H9 (cell line): ENCODE measurements around the gene ATAD3C. TPM values are rescaled to one million over a fixed set of nuclear protein-coding genes. Genes with fewer than 3 reads are reported as not detected.

Experiments used
- DNase-seq: peaks from one replicate; pipeline ENCODE4 v3.0.0-alpha.2; 2017
- H2AFZ ChIP-seq: one replicate; pipeline ENCODE4 v1.6.1; 2013; ENCODE audit warnings: mild to moderate bottlenecking, low read length, control low read depth, moderate library complexity
- H2AK5ac ChIP-seq: 2 replicates; pipeline ENCODE4 v1.6.1; 2013; ENCODE audit warnings: low read length, control low read depth, mixed read lengths; ENCODE audit not compliant: insufficient read length
- H2BK120ac ChIP-seq: one replicate; pipeline ENCODE4 v1.6.1; 2013; ENCODE audit warnings: low read depth, mild to moderate bottlenecking, low read length, control low read depth, inconsistent platforms; ENCODE audit not compliant: poor library complexity, severe bottlenecking
- H2BK12ac ChIP-seq: 2 replicates; pipeline ENCODE4 v1.6.1; 2013; ENCODE audit warnings: low read length, control low read depth, mixed read lengths, low read depth; ENCODE audit not compliant: insufficient read length
- H2BK15ac ChIP-seq: 2 replicates; pipeline ENCODE4 v1.6.1; 2013; ENCODE audit warnings: low read depth, low read length, control low read depth
- H2BK20ac ChIP-seq: one replicate; pipeline ENCODE4 v1.6.1; 2013; ENCODE audit warnings: low read depth, mild to moderate bottlenecking, low read length, control low read depth, inconsistent platforms; ENCODE audit not compliant: poor library complexity, severe bottlenecking
- H2BK5ac ChIP-seq: 2 replicates; pipeline ENCODE4 v1.6.1; 2013; ENCODE audit warnings: low read length, control low read depth, mixed read lengths; ENCODE audit not compliant: insufficient read length
- H3K14ac ChIP-seq: 2 replicates; pipeline ENCODE4 v1.6.1; 2013; ENCODE audit warnings: low read length, control low read depth; ENCODE audit not compliant: insufficient read depth
- H3K18ac ChIP-seq: 2 replicates; pipeline ENCODE4 v1.6.1; 2013; ENCODE audit warnings: low read depth, mild to moderate bottlenecking, mixed read lengths, low read length, control low read depth; ENCODE audit not compliant: insufficient read length
- H3K23ac ChIP-seq: 2 replicates; pipeline ENCODE4 v1.6.1; 2013; ENCODE audit warnings: low read length, control low read depth, mixed read lengths, low read depth; ENCODE audit not compliant: insufficient read length
- H3K23me2 ChIP-seq: 2 replicates; pipeline ENCODE4 v1.6.1; 2013; ENCODE audit warnings: low read depth, mild to moderate bottlenecking, mixed read lengths, low read length, control low read depth; ENCODE audit not compliant: insufficient read length, poor library complexity, severe bottlenecking
- H3K27ac ChIP-seq: 2 replicates; pipeline ENCODE4 v1.5.1; 2013; ENCODE audit warnings: low read length, control low read depth, mixed read lengths, low read depth; ENCODE audit not compliant: insufficient read length
- H3K27me3 ChIP-seq: 2 replicates; pipeline ENCODE4 v1.6.1; 2013; ENCODE audit warnings: low read length, control low read depth, inconsistent platforms; ENCODE audit not compliant: insufficient read depth
- H3K4ac ChIP-seq: 2 replicates; pipeline ENCODE4 v1.6.1; 2013; ENCODE audit warnings: low read depth, mild to moderate bottlenecking, control low read depth, inconsistent platforms, low read length, moderate library complexity
- H3K4me1 ChIP-seq: 2 replicates; pipeline ENCODE4 v1.6.1; 2013; ENCODE audit warnings: low read length, control low read depth, inconsistent platforms; ENCODE audit not compliant: insufficient read depth
- H3K4me2 ChIP-seq: 2 replicates; pipeline ENCODE4 v1.6.1; 2013; ENCODE audit warnings: low read length, control low read depth, mixed read lengths; ENCODE audit not compliant: insufficient read length, insufficient read depth
- H3K56ac ChIP-seq: 2 replicates; pipeline ENCODE4 v1.6.1; 2013; ENCODE audit warnings: low read depth, mild to moderate bottlenecking, mixed read lengths, low read length, control low read depth; ENCODE audit not compliant: insufficient read length
- H3K79me1 ChIP-seq: 2 replicates; pipeline ENCODE4 v1.6.1; 2013; ENCODE audit warnings: low read depth, mild to moderate bottlenecking, moderate library complexity, low read length, control low read depth, inconsistent platforms; ENCODE audit not compliant: insufficient read depth, poor library complexity, severe bottlenecking
- H3K79me2 ChIP-seq: 2 replicates; pipeline ENCODE4 v1.6.1; 2013; ENCODE audit warnings: low read length, control low read depth, inconsistent platforms; ENCODE audit not compliant: insufficient read depth
- H3K9ac ChIP-seq: 2 replicates; pipeline ENCODE4 v1.6.1; 2013; ENCODE audit warnings: low read length, control low read depth, mixed read lengths; ENCODE audit not compliant: insufficient read length; ENCODE audit errors: extremely low read depth
- H3K9me3 ChIP-seq: one replicate; pipeline ENCODE4 v1.6.1; 2013; ENCODE audit warnings: low read depth, low read length, inconsistent platforms; ENCODE audit not compliant: control insufficient read depth
- H3T11ph ChIP-seq: one replicate; pipeline ENCODE4 v1.6.1; 2013; ENCODE audit warnings: mild to moderate bottlenecking, low read length, control low read depth, inconsistent platforms
- H4K20me1 ChIP-seq: one replicate; pipeline ENCODE4 v1.6.1; 2013; ENCODE audit not compliant: control insufficient read depth, insufficient read length, insufficient read depth
- H4K5ac ChIP-seq: 2 replicates; pipeline ENCODE4 v1.6.1; 2013; ENCODE audit warnings: low read depth, mild to moderate bottlenecking, mixed read lengths, low read length, control low read depth; ENCODE audit not compliant: insufficient read length
- H4K8ac ChIP-seq: replicated peaks from 2 replicates; pipeline ENCODE4 v1.6.1; 2013; ENCODE audit warnings: low read length, control low read depth, mixed read lengths, low read depth; ENCODE audit not compliant: insufficient read length
- H4K91ac ChIP-seq: 2 replicates; pipeline ENCODE4 v1.6.1; 2013; ENCODE audit warnings: low read depth, mild to moderate bottlenecking, moderate library complexity, mixed read lengths, low read length, control low read depth; ENCODE audit not compliant: insufficient read length
- H3K27ac Mint-ChIP-seq, 3 experiments: 2 replicates in 2 of 3; 3 replicates in 1 of 3; pipeline ENCODE4 v1.8.0; 2020 to 2021; ENCODE audit warnings: mixed read lengths in 3 of 3, mild to moderate bottlenecking in 1 of 3, moderate library complexity in 1 of 3
- H3K27me3 Mint-ChIP-seq: 2 replicates; pipeline ENCODE4 v1.8.0; 2021; ENCODE audit warnings: low read depth, mild to moderate bottlenecking, moderate library complexity, mixed read lengths
- H3K36me3 Mint-ChIP-seq, 3 experiments: 2 replicates in 2 of 3; 3 replicates in 1 of 3; pipeline ENCODE4 v1.8.0; 2020 to 2021; ENCODE audit warnings: low read depth in 3 of 3, mixed read lengths in 3 of 3; ENCODE audit not compliant: insufficient read depth in 1 of 3
- H3K4me1 Mint-ChIP-seq, 2 experiments: 2 replicates each; pipeline ENCODE4 v1.8.0; 2020; ENCODE audit warnings: mixed read lengths in 2 of 2
- H3K4me3 Mint-ChIP-seq, 2 experiments: 2 replicates in 1 of 2; 3 replicates in 1 of 2; pipeline ENCODE4 v1.8.0; 2020 to 2021; ENCODE audit warnings: mild to moderate bottlenecking in 2 of 2, mixed read lengths in 2 of 2, moderate library complexity in 1 of 2
- H3K9me3 Mint-ChIP-seq, 2 experiments: 2 replicates in 1 of 2; 3 replicates in 1 of 2; pipeline ENCODE4 v1.8.0; 2020; ENCODE audit warnings: mild to moderate bottlenecking in 2 of 2, mixed read lengths in 2 of 2, moderate library complexity in 1 of 2
- WGBS: extraction: QIAGEN DNeasy Blood & Tissue Kit; methylation state at CpG from one replicate; pipeline ENCODE4 v1.1.7; 2013; ENCODE audit warnings: missing lambda C conversion rate, low lambda C conversion rate, mixed read lengths; ENCODE audit not compliant: insufficient read length; ENCODE audit errors: extremely low coverage; 5-methylcytosine and 5-hydroxymethylcytosine counted together
- total RNA-seq: library from RNA; stranded (reverse); gene quantifications from 2 replicates; pipeline ENCODE4 v1.2.1, GENCODE V29; 2021
- TF ChIP-seq, protein P1 (sequence below): fragments of 200-600 bp; sonication (generic); conservative IDR thresholded peaks from 3 replicates; pipeline ENCODE4 v1.8.0; 2021; ENCODE audit warnings: antibody characterized with exemption, mild to moderate bottlenecking

Gene ATAD3C
- total RNA-seq, 1 experiment from 2014 or later, result 7.7 TPM

DNA sequence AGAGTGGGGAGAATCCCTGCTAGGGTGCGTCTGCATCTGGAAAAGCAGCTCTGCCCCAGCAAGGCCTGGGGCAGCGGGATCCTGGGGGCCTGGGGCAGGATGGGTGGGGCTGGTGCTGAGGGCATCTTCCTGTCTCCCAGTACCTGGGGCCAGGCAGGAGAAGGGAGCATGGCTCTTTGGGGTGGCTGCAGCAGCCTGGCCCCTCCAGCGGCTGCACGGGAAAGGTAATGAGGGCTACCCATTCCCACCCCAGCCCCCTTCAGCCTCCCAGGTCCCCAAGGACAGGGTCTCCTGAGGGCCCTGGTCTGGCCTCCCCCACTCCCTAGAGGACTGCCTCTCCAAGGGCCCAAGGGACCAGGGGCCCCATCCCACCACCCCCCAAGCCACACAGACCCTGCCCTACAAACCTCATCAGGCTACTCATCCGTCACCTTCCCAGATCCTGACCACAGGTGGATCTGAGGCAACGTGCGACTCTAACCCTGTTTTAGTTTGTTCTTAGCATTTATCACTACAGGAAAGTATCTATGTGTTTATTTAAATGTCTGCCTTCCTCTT lies 27.5 kb upstream of the ATAD3C start:
- no peak overlapping the region for H4K91ac ChIP-seq
- no CpG with 5 or more reads among the region's 7 CpGs for WGBS
- H3K9me3 Mint-ChIP-seq, result no peaks in the 10 kb centered on the region
- H3K27me3 ChIP-seq, result no peaks in the 10 kb centered on the region
- H3K23me2 ChIP-seq, result peaks cover 3% of the 10 kb centered on the region
- H3K4me1 Mint-ChIP-seq, result peaks cover 38 to 58% of the 10 kb centered on the region in 2 experiments
- H4K20me1 ChIP-seq, result no peaks in the 10 kb centered on the region
- H3K27me3 Mint-ChIP-seq, result no peaks in the 10 kb centered on the region
- H3K4me3 Mint-ChIP-seq, result no peak overlapping the region
- no peak overlapping the region for H2BK15ac ChIP-seq
- H3K4me1 ChIP-seq, result peaks cover 5% of the 10 kb centered on the region; the same call in 1 of the 2 replicates
- H2BK12ac ChIP-seq, result no peak overlapping the region
- no peak overlapping the region for H3K56ac ChIP-seq
- 0 out of 2 replicates have a peak overlapping the region, but pooled peaks have one; percentile 24 for H3K14ac ChIP-seq
- peak overlapping the region in 2 of 3 experiments; percentile 82 to 91; a peak in 5 of 7 replicates for H3K27ac Mint-ChIP-seq
- no peaks in the 10 kb centered on the region for H3K9me3 ChIP-seq
- H2BK5ac ChIP-seq, result no peak overlapping the region
- H3K4ac ChIP-seq, result no peak overlapping the region
- no peak overlapping the region for H3T11ph ChIP-seq
- H2BK120ac ChIP-seq, result no peak overlapping the region
- H2AK5ac ChIP-seq, result no peak overlapping the region
- no peak overlapping the region for H2BK20ac ChIP-seq
- TF ChIP-seq, protein P1, sequence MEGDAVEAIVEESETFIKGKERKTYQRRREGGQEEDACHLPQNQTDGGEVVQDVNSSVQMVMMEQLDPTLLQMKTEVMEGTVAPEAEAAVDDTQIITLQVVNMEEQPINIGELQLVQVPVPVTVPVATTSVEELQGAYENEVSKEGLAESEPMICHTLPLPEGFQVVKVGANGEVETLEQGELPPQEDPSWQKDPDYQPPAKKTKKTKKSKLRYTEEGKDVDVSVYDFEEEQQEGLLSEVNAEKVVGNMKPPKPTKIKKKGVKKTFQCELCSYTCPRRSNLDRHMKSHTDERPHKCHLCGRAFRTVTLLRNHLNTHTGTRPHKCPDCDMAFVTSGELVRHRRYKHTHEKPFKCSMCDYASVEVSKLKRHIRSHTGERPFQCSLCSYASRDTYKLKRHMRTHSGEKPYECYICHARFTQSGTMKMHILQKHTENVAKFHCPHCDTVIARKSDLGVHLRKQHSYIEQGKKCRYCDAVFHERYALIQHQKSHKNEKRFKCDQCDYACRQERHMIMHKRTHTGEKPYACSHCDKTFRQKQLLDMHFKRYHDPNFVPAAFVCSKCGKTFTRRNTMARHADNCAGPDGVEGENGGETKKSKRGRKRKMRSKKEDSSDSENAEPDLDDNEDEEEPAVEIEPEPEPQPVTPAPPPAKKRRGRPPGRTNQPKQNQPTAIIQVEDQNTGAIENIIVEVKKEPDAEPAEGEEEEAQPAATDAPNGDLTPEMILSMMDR, result no peak
- no peak overlapping the region for H3K9ac ChIP-seq
- no peak overlapping the region for H3K27ac ChIP-seq
- H3K79me1 ChIP-seq, result no peaks in the 10 kb centered on the region
- no peak overlapping the region for H3K23ac ChIP-seq
- no peak overlapping the region for H3K4me2 ChIP-seq
- H4K8ac ChIP-seq, result no peak overlapping the region
- no peaks in the 10 kb centered on the region; a peak in 2 of 7 replicates for H3K36me3 Mint-ChIP-seq
- no peak overlapping the region for H2AFZ ChIP-seq
- H4K5ac ChIP-seq, result no peak overlapping the region
- no peak for DNase-seq
- H3K18ac ChIP-seq, result no peak overlapping the region
- no peaks in the 10 kb centered on the region for H3K79me2 ChIP-seq
